Left lobe of liver (tissue), 2 donors: ENCODE measurements around the gene MYCBP2. TPM values are rescaled to one million over a fixed set of nuclear protein-coding genes. Genes with fewer than 3 reads are reported as not detected.

Experiments used
- ATAC-seq: fragments of 200-7000 bp; cut with Tn5 transposase; one replicate; pipeline ENCODE4 v1.9.1; 2020; ENCODE audit warnings: mild to moderate bottlenecking, moderate library complexity
- DNase-seq: peaks from one replicate; pipeline ENCODE4 v3.0.0-alpha.2; 2020; ENCODE audit warnings: low spot score
- total RNA-seq: library from RNA; stranded (reverse); gene quantifications from one replicate; pipeline ENCODE4 v1.2.1, GENCODE V29; 2021
- donor health status: DM: no; HTN: no; CAD: no; lungs with moderate emphysema.
- donor health status: DM: no; HTN: yes; CAD: no.

MYCBP2 gene
- total RNA-seq, 1 donor from 2014 or later = 45.9 TPM

DNA sequence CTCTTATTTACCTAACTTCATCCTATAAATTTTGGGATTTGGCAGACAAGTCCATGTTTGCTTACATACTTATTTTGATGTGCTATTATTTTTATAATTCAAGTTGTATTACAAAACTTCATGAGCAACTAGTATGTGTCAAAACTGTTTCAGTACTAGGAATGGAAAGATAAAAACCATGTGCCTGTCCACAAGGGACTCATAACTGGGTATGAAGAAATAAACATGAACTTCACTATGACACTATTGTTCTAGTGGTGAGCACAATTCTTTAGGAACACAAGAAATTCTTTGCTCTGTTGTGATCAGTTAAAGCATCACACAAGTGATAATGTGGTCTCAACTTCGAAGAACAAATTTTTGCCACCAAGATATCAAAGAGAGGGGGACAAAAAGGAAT is 202.5 kb downstream of the MYCBP2 start:
- no peak for ATAC-seq

DNA sequence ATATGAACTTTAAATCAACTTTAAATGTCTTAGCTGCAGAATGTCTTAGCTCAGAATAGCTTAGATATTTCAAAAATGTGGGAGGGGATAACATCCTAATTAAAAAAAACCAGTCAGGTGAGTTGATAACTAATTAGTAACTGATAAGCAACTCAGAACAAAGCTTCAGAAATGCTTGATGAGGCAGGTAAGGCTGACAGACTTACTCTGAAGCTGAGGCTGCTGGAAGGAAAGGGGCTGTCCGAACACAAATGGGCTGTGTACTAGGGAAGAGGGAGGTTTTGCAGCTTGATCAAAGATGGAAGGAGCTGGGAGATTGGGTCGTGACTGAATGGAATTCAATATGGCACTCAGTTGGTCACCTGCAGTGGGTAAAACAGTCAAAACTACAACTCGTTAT is 208.8 kb downstream of the MYCBP2 start:
- no peak for ATAC-seq
- DNase-seq = no peak

More for the DNA sequence above, 202.5 kb downstream of the MYCBP2 start:
- DNase-seq = no peak

DNA sequence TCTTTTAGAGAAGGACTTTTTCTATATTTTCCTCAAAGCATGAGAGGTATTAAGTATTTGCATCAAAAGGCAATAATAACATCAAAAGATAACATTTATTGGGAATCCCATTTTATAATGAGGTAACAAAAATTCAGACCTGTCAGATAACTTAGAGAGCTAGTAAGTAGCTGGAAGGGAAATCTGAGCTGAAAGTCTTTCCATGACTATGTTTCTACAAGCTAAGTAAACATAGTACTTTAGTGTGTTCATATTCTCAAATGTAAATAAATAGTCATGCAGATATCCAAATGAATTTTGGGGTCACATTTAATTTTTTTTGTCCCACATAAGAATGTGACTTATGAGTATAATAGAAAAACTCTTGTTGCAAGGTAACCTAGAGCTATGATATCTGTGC is 212.6 kb downstream of the MYCBP2 start:
- no peak for DNase-seq

DNA sequence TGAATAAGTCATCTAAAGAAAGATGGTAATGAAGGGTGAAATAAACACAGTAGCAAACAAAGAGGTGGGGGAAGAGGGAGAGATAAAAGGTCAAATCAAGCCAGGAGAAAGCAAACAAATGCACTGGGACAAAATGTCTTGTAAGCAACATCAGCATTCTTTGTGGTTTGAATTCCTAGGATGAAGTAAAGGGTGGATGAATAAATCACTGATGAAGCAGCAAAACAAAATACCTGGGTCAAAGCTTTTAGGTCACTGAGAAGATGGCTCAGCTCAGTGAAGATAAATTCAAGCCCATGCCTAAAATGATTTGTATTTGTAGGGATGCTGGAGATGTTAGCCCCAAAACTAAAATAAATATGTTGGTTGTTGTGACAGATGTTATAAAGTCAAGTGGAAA is 213.4 kb downstream of the MYCBP2 start:
- ATAC-seq (no peak), DNase-seq (no peak)

More for the DNA sequence above, 212.6 kb downstream of the MYCBP2 start:
- no peak for ATAC-seq

DNA sequence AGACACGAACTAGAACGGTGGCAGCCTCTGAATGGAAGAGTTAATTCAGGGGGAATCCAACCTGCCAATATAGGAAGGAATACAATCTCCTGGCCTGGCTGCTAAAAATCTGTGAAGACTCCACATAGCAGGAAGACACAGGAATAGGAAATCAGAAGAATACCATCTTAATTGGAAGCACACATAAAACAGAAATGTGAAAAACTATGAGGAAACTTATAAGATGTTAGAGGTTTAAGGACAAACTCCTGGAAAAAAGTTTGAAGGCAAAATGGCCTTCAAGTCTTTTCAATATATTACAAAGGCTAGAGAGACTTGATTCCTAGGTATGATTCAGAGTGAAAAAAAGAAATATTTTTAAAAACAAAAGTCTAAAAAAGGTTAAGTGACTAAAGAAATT is 221.8 kb downstream of the MYCBP2 start:
- ATAC-seq = no peak
- DNase-seq = no peak

DNA sequence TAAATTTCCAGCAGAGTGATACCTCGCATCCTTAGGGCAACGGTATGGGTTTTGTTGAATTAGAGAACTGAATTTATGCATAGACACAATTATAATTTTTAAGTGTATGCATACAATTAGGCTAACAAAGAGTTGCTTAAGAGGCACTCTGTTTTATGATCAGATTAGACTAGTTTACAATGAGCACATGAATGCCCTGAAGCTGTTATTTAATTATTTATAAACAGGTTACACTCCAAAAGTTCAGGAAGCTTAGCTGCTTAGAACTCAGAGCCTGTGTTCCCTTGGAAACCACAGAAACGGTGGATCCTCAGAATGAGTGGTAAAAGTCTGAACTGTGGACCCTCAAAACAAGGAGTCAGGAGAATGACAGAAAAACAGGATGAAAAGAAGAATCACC is 227.5 kb downstream of the MYCBP2 start:
- ATAC-seq (no peak), DNase-seq (no peak)

DNA sequence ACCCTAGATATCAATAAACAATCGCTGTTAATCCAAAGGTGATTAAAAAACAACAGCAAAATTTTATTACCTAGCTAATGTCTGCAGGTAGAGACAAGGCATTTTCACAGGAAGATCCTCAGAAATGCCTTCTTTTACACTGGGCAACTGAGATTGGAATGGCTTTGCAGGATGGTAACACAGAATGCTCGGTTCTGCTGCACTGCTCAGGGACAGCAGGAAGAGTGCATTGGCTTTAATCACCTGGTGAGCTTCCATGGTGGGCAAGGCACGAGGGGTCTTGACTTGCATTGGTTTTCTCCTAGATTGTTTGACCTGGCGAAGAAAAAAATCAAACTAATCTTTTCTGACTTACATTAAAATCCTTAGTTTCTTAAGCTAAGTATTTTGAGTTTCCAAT is 231.6 kb downstream of the MYCBP2 start:
- DNase-seq (no peak), ATAC-seq (no peak)

DNA sequence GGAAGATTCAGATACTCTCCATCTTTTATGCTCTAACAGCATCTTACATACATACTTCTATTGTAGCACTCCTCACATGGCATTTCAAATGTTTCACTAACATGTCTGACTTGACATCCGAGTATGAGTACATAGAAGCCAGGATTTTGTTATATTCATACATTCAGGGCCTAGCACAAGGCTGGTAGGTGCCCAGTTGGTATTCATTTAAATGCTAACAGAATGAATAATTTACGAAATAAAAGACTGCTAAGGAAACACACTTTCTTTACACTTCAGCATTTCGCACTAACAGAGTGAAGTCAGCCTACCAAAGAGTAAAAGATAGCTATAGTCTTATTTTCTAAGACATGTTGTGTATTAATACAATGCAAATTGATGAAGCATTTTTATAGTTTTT is 232.1 kb downstream of the MYCBP2 start:
- no peak for ATAC-seq
- DNase-seq = no peak

DNA sequence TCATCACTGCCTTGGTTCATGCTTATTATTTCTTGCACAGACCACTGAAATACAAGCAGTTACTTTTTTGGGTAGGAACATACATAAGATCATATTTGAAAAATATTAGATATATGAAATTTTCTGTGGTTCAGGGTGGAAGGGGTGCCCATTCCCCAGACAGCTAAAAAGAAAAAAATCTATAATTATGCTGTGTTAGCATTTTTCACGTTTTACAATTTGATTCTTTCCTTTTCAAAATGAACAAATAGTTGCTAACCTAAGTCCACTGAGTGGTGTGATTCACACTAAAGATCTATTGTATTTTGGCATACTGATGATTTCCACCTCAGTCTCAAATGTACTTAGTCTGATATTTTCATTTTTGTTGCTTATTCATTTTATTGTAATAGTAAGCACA is 233.2 kb downstream of the MYCBP2 start:
- DNase-seq (no peak), ATAC-seq (no peak)

DNA sequence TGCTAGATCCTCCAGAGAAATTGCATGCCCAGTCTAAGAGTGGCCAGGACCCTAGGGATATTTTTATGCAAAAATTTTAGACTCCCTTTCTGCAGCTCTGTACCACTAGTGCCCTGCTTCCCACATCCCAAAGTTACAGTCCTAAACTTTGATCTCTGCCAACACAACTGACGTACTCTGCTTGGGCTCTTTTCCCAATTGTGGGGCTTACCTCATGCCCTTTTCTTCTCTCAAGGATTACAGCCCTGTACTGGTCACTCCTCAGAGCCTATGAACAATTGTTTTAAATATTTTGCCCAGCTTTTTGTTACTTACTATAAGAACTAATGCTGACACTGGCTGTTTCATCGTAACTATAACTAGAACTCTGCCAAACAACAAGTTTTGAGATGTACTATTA is 242.1 kb downstream of the MYCBP2 start:
- ATAC-seq (peak; percentile 38), DNase-seq (no peak)

DNA sequence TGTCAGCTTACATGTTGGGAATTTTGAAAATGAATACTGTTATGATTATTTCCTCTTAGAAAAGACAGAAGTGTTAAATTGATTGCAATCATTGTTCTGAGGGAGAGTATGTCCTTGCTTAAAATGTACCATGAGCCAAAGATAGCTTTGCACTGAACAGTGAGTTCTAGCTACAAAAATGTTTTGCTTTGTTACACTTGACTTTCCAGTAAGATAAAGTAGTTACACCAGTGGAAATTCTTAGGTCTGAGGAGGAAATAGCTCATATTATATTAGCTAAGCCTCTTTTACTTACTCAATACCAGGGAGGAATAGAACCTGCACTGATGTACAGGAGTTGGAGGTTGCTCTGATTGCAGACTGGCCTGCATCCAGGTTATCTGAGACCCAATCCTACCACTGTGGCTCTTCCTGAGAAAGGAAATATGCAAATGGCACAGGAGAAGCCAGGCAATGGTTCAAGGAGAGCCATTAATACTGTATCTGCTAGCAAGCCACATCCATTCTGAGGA is 246.9 kb downstream of the MYCBP2 start:
- ATAC-seq = no peak
- DNase-seq = no peak

DNA sequence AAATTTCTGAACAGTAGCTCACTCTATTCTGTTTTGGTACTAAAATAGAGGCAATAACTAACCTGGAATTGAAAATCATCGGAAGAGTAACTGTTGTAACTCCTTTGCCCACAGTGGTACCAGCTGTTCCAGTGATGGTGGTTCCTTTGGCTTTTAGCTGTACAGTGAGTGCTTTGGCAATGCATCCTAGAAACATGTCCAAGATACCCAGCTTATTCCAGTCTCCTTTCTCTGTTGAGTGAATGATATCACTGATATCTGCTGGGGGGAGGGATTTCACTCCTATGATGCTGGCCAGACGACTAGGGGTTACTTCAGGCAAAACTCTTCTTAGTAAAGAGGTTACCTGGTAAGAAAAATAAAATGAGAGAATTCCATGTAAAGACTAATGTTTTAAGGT is 259.4 kb downstream of the MYCBP2 start:
- ATAC-seq = no peak

DNA sequence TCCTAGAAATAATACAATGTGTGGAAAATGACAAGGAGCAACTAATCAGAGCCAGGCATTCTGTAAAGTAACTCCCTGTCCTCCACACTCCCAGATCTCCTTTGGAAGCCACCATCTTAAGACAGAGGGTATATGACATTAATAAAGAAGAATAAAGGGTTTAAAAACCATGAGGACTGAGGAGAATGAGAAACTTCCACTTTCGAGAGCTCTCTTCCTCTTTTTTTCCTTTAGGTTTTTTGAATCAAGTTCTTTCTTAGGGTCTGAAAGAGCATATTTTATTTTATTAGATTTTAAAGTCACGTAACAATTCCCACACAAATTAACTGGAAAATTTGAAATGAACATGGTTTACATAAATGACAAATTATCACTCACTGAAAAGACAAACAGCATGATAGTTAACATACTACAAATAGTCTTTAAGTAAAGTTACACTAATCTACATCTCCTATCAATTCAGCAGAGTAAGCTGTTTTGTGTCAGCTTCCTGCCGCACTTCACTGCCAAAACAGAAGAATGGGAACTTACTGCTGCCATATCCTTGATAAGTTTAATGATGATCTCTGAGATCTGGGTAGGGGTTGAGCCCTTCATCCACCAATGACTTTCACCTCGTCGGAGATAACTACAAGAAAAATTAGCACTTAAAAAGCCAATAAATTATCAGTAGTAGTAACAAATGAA is 261.3 kb downstream of the MYCBP2 start:
- ATAC-seq (no peak), DNase-seq (no peak)

More for the DNA sequence above, 259.4 kb downstream of the MYCBP2 start:
- DNase-seq = no peak

DNA sequence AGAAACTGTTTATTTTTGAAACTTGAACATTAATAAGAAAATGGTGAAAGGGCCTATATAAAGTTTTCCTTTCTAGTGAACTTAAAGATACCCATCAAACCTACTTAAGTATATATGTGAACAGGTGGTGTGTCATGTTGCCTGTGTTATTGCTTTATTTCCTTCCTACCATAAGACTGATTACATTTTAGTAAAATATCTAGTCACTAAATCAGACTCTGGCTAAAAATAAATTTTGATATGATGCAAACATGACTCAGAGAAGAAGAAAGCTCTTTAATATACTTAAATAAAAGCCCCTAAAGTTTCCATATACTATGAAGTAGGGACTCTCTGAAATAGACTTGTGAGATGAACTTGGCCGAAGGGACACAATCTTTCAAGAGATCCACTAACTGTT is 264.8 kb downstream of the MYCBP2 start:
- no peak for DNase-seq
- ATAC-seq = no peak

DNA sequence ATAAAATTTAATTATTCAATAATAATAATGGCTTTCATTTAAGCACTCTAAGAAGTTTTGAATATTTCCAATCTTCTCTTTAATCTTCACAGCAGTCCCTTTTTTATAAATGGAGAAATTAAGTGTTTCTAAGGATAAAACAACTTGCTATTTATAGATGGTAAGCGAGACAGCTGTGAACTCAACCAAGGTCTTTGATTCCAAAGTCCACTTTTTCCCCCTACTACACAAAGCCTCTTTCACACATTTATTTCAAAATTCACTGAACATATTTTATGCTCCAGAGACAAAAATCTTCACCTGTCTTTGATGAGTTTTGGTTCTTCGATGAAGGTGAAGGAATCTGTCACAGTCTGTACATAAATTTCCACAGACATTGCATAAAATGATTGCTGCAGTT is 265.5 kb downstream of the MYCBP2 start:
- ATAC-seq (peak; percentile 35), DNase-seq (no peak)

DNA sequence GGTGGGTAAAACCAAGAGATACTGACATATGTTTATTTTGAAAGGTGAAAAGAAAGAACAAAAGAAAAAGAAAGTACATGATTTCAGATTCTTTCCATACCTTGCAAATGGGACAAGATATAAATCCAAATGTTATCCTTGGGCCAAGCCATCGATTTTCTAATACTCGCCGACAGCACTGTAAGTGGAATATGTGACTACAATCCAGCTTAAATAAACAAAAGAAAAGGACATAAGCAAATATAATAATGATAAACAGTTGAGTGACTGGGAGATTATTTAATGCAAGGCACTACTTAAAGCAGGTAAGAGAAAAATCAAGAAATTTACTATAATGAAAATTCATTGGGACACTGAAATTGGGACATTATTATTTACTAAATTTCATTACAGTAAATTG is 270.0 kb downstream of the MYCBP2 start:
- DNase-seq (no peak), ATAC-seq (no peak)

DNA sequence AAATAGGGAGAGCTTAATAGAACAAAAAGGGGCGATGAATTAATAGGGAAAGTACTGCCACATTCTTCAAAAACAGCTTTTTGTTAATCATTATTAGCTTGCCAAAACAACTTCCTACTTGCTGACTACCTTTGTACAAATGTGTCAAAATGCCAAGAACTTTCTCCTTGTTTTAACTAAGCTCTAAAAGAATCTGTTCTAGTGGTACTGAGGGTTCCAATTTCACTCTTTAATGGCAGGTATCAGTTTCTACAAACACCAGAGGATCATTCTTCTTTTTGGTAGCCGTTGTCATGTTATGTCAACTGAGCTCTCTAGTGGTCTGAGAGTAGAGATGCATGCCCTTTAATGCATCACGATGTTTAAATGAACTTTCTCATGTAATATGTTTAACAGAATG is 270.5 kb downstream of the MYCBP2 start:
- peak; percentile 62 for ATAC-seq
- no peak for DNase-seq

DNA sequence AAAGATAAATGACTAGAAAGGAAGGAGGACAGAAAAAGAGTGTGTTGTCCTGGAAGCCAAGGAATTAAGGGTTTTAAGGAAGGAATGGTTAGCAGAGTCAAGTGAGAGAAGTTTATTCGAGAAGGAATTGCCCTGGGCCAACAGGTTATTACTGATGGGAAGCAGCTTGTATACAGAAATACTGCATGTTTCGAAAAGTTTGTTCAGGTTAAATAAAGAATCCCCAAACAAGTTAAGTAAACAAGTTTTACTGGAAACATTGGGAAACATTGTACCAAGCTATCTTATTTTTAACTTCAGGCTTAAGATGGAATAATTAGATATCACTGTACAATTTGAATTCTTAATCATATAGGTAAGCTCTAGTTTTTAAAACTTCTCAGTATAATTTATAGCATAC is 271.7 kb downstream of the MYCBP2 start:
- DNase-seq (no peak), ATAC-seq (peak; percentile 69)

DNA sequence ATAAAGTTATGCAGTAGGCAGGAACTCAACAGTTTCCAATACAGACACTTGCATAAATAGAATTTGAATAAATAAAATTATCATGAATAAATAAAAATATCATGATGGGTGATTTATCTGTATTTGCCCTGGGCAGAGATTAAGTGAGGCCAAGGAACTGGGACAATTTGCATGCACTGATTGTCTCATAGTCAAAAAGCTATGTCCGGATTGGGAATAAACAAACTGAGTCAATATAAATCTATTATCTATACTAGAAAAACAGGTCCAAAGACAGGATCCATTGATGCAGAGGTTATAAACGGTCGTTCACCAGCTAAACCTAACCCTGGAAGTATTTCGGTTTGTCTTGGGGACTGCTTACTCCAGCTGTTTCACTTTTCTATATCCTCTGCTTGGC is 273.7 kb downstream of the MYCBP2 start:
- ATAC-seq (no peak), DNase-seq (no peak)

DNA sequence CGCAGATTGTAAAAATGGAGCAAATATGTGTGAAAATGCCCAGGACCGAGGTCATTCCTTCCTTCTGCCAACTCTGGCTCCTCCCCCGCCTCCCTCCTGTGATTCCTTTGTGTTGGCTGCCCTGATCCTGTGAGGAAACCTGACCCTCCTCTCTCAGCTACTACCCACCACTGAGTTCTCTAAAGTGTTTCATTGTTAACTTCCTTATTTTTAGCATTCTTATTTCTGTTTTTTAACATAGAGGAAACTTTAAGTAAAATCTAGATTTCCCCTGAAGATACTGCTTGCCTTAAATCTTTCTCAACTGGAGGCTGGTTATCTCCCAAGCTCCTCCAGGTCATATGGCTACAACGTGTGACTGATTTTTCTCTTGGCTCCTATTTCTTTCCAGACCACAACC is 278.2 kb downstream of the MYCBP2 start:
- ATAC-seq = peak; percentile 34
- DNase-seq = no peak

DNA sequence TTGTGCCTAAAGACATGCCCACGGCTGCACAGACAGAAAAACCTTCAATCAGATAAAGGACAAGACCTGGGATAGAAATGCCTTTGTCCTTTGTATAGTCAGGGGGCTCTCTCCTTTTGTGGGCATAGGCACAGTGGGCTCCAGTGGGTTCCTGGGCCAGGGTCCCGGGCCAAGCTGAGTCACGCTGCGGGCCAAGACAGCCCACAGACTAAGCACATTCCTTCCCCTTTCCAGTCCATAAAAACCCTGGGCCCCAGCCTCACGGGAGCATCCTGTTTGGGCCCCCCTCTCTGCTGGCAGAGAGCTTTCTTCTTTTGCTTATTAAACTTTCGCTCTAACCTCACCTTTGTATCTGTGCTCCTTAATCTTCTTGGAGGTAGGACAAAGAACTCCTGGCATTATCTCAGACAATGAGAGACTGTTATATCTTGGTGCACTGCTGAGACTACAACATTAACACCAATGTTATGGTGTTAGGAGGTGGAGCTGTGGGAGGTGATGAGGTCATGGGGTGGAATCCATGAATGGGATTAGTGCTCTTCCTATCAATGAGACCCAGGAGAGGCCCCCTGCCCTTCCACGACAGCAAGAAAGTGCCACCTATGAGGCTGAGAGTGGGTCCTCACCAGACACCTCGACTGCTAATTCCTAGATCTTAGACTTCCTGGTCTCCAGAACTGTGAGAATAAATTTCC is 279.1 kb downstream of the MYCBP2 start:
- ATAC-seq = no peak
- DNase-seq = no peak

DNA sequence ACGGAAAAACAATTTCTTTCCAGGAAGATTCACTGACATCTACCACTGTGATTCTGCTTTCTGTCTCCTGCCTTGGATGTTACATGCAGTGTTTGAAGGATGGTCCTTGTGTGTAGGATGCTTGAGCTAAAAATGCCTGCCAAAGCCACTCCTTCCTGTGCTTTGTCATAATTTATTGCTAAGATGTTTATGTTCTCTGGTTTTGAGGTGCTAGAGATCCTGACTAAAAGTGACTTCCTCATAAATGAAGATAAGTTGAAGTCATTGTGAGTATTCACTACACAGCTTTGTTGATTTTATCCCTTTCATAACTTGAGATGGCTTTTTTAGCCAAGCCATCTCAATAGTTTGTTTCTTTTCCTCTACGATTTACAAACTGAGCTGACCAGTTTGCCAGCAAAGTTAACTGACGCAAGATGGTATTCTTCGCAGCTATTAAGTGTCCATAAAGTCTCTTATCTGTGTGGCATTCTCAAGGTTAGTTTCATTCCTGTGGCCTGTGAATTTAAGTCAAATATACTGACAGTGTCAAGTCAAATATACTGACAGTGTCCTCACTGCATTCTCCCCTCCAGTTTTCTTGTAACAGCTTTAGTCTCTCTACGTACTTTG is 284.2 kb downstream of the MYCBP2 start:
- ATAC-seq = no peak

More for the DNA sequence above, 284.2 kb downstream of the MYCBP2 start:
- DNase-seq = no peak
